Transverse colon (tissue), 4 donors: ENCODE data around the gene NENF. TPM values are rescaled to one million over a fixed set of nuclear protein-coding genes. Genes with fewer than 3 reads are reported as not detected.

Experiments
- DNase-seq: peaks from one replicate; pipeline ENCODE4 v3.0.0-alpha.2; 2019
- H3K27ac ChIP-seq, 4 donors: fragments of 200-600 bp; sonication (generic); 2 replicates each; pipeline ENCODE4 v1.5.1; 2016 to 2018; ENCODE audit warnings: inconsistent platforms in 4 of 4
- H3K27me3 ChIP-seq: fragments of 200-600 bp; sonication (generic); 2 replicates; pipeline ENCODE4 v1.5.1; 2017; ENCODE audit warnings: inconsistent platforms
- H3K36me3 ChIP-seq, 4 donors: fragments of 200-600 bp; sonication (generic); 2 replicates each; pipeline ENCODE4 v1.5.1; 2017 to 2019; ENCODE audit warnings: inconsistent platforms in 4 of 4
- H3K4me1 ChIP-seq, 4 donors: fragments of 200-600 bp; sonication (generic); 2 replicates each; pipeline ENCODE4 v1.5.1; 2017 to 2020; ENCODE audit warnings: inconsistent platforms in 4 of 4
- H3K4me3 ChIP-seq, 4 donors: fragments of 200-600 bp; sonication (generic); 1 replicate in 1 of 4; 2 replicates in 3 of 4; pipeline versions ENCODE4 v1.5.1 to v1.6.1; 2017 to 2019; ENCODE audit warnings: inconsistent platforms in 4 of 4
- H3K9me3 ChIP-seq, 2 donors: fragments of 200-600 bp; sonication (generic); 2 replicates each; pipeline ENCODE4 v1.5.1; 2017 to 2019; ENCODE audit warnings: inconsistent platforms in 2 of 2
- CTCF ChIP-seq, 5 experiments: fragments of 200-600 bp in 3 of 5; fragments of 450-650 bp in 2 of 5; sonication (generic) in 3 of 5; IDR thresholded peaks; 1 replicate in 2 of 5; 2 replicates in 3 of 5; pipeline ENCODE4 v1.5.1; 2016 to 2017; ENCODE audit warnings: antibody characterized with exemption in 5 of 5, inconsistent platforms in 3 of 5, mild to moderate bottlenecking in 2 of 5, moderate library complexity in 1 of 5
- EP300 ChIP-seq: sonication (generic); formaldehyde crosslinking; IDR thresholded peaks from one replicate; pipeline ENCODE4 v1.6.1; 2017; ENCODE audit warnings: antibody characterized with exemption, low read depth
- POLR2A ChIP-seq: fragments of 450-650 bp; IDR thresholded peaks from one replicate; pipeline ENCODE4 v1.6.1; 2016; ENCODE audit warnings: antibody characterized with exemption, mild to moderate bottlenecking, moderate library complexity
- POLR2AphosphoS5 ChIP-seq, 3 donors: sonication (generic); formaldehyde crosslinking; IDR thresholded peaks; one replicate each; pipeline ENCODE4 v1.6.1; 2016; ENCODE audit warnings: antibody characterized with exemption in 3 of 3
- WGBS, 2 donors: methylation state at CpG; one replicate each; pipeline ENCODE4 v1.1.5; 2018; ENCODE audit warnings: low coverage in 1 of 2; 5-methylcytosine and 5-hydroxymethylcytosine counted together
- in situ Hi-C, 4 donors: fragments of 200-750 bp; cut with MboI; loops; one replicate each; pipeline versions ENCODE4 v1.15.0 to v1.15.1; 2017; ENCODE audit warnings: low sequenced_read_pairs in 3 of 4, low pct_ligation_motif_present in 1 of 4, low pct_unique_long_range_greater_than_20kb in 1 of 4
- intact Hi-C: fragments of 100-400 bp; cut with DNase I; formaldehyde crosslinking; loops from one replicate; pipeline ENCODE4 v1.15.1; 2023; ENCODE audit warnings: low total_unique reads
- total RNA-seq, 4 donors: library from RNA; depleted of rRNA; stranded (reverse); fragments of >200 nt; gene quantifications; one replicate each; pipeline ENCODE4 v1.1.0, GENCODE V29; 2016

The NENF gene
- total RNA-seq, 4 donors from 2014 or later, result 24.2 to 91.5 (median 35.7) TPM

GRCh38 chr1:212461916-212462660 lies 29.4 kb downstream of the NENF start:
- no peak overlapping the region for H3K4me3 ChIP-seq
- H3K36me3 ChIP-seq, result no peaks in the 10 kb centered on the region
- TF ChIP-seq POLR2AphosphoS5 (IDR thresholded peaks at IDR 0.05), result no peak
- no peak for TF ChIP-seq POLR2A
- TF ChIP-seq CTCF (IDR thresholded peaks at IDR 0.05), result no peak
- TF ChIP-seq EP300, result no peak
- no peaks in the 10 kb centered on the region for H3K9me3 ChIP-seq
- H3K27ac ChIP-seq, result no peak overlapping the region
- intact Hi-C loops (no loop called here), in situ Hi-C loops (loop anchor here in 2 of 4 donors (25.0 kb wide), 2 partner anchors 525 to 775 kb away; partner anchors contain the start of gene NEK2 (in 1 of the 2))
- H3K4me1 ChIP-seq, result no peaks in the 10 kb centered on the region
- 67 to 92% methylated on average over 1 to 13 of the region's 13 CpGs for WGBS, 2 donors
- H3K27me3 ChIP-seq, result no peaks in the 10 kb centered on the region
- no peak for DNase-seq

- Histone ChIP-seq H3K36me3 (no peaks in the 10 kb centered on the region), H3K4me3 (no peak overlapping the region), H3K9me3 (no peaks in the 10 kb centered on the region), H3K4me1 (no peaks in the 10 kb centered on the region), H3K27ac (no peak overlapping the region), H3K27me3 (no peaks in the 10 kb centered on the region)
- in situ Hi-C loops (loop anchor here in 2 of 4 donors (25.0 kb wide), 2 partner anchors 524 to 776 kb away; partner anchors contain the start of gene NEK2 (in 1 of the 2)), intact Hi-C loops (no loop called here)
- no peak for DNase-seq
- TF ChIP-seq EP300 (no peak), CTCF (IDR thresholded peaks at IDR 0.05) (no peak), POLR2AphosphoS5 (IDR thresholded peaks at IDR 0.05) (no peak), POLR2A (no peak)
- WGBS, 2 donors, result 67 to 81% methylated on average over 2 to 7 of the region's 7 CpGs
These were observed 31.0 kb downstream of the NENF start for GRCh38 chr1:212463565-212464285.

- Histone ChIP-seq H3K9me3 (no peaks in the 10 kb centered on the region), H3K4me3 (no peak overlapping the region), H3K4me1 (peaks cover 0 to 6% (median 0%) of the 10 kb centered on the region in 4 donors), H3K27me3 (no peaks in the 10 kb centered on the region), H3K27ac (no peak overlapping the region), H3K36me3 (no peaks in the 10 kb centered on the region)
- 90% methylated on average over 7 of the region's 7 CpGs; no CpG with 5 or more reads in 1 of the 2 donors for WGBS, 2 donors
- DNase-seq, result no peak
- in situ Hi-C loops (loop anchor here in 2 of 4 donors (25.0 kb wide), 2 partner anchors 522 to 778 kb away; partner anchors contain the start of gene NEK2 (in 1 of the 2)), intact Hi-C loops (no loop called here)
- TF ChIP-seq POLR2AphosphoS5 (IDR thresholded peaks at IDR 0.05) (no peak), POLR2A (no peak), CTCF (IDR thresholded peaks at IDR 0.05) (no peak), EP300 (no peak)
These were observed 32.6 kb downstream of the NENF start for GRCh38 chr1:212465311-212465710.

- Histone ChIP-seq H3K4me3 (no peak overlapping the region), H3K27me3 (no peaks in the 10 kb centered on the region), H3K36me3 (no peaks in the 10 kb centered on the region), H3K27ac (no peak overlapping the region), H3K4me1 (peaks cover 0 to 7% (median 0%) of the 10 kb centered on the region in 4 donors), H3K9me3 (no peaks in the 10 kb centered on the region)
- intact Hi-C loops, result no loop called here
- WGBS, 2 donors, result 89% methylated on average over 2 of the region's 2 CpGs; no CpG with 5 or more reads in 1 of the 2 donors
- no peak for TF ChIP-seq POLR2AphosphoS5 (IDR thresholded peaks at IDR 0.05)
- no peak for TF ChIP-seq POLR2A
- TF ChIP-seq EP300, result no peak
- TF ChIP-seq CTCF (IDR thresholded peaks at IDR 0.05), result no peak
- in situ Hi-C loops, result loop anchor here in 2 of 4 donors (25.0 kb wide), 2 partner anchors 521 to 779 kb away; partner anchors contain the start of gene NEK2 (in 1 of the 2)
- DNase-seq, result no peak
These were observed 33.7 kb downstream of the NENF start for GRCh38 chr1:212466437-212466836.
